ENCODE results near the gene SLC29A1.

The SLC29A1 gene

GRCh38 chr6:44255871-44256774 lies 32.7 kb downstream of the SLC29A1 start:
- Histone ChIP-seq H3K4me3 (ENCODE audit: insufficient read depth, low read length, poor library complexity, severe bottlenecking) (peak overlapping the region; percentile 81), H3K27me3 (ENCODE audit: low read length) (no peaks in the 10 kb centered on the region), H3K9me3 (ENCODE audit: insufficient read depth, low read length) (no peaks in the 10 kb centered on the region), H3K4me2 (ENCODE audit: low read depth, low read length, poor library complexity, severe bottlenecking) (peak overlapping the region; percentile 83), H3K27ac (ENCODE audit: low read depth, low read length) (peak overlapping the region; percentile 71), H3K79me2 (ENCODE audit: insufficient read depth, low read length) (peaks cover 8% of the 10 kb centered on the region; the same call in 1 of the 2 replicates), H2AFZ (ENCODE audit: low read depth, low read length, severe bottlenecking) (no peak overlapping the region), H4K20me1 (ENCODE audit: low read depth, low read length) (peaks cover 13% of the 10 kb centered on the region; the same call in 1 of the 2 replicates), H3F3A (ENCODE audit: insufficient read depth) (peaks cover 79% of the 10 kb centered on the region), H3K36me3 (ENCODE audit: low read length) (peaks cover 18% of the 10 kb centered on the region; the same call in 1 of the 2 replicates), H3K9ac (ENCODE audit: low read length) (peak overlapping the region; percentile 85), H3K9me2 (replicated peaks; ENCODE audit: insufficient read depth, low read length) (no peaks in the 10 kb centered on the region)
- TF ChIP-seq, protein P1, sequence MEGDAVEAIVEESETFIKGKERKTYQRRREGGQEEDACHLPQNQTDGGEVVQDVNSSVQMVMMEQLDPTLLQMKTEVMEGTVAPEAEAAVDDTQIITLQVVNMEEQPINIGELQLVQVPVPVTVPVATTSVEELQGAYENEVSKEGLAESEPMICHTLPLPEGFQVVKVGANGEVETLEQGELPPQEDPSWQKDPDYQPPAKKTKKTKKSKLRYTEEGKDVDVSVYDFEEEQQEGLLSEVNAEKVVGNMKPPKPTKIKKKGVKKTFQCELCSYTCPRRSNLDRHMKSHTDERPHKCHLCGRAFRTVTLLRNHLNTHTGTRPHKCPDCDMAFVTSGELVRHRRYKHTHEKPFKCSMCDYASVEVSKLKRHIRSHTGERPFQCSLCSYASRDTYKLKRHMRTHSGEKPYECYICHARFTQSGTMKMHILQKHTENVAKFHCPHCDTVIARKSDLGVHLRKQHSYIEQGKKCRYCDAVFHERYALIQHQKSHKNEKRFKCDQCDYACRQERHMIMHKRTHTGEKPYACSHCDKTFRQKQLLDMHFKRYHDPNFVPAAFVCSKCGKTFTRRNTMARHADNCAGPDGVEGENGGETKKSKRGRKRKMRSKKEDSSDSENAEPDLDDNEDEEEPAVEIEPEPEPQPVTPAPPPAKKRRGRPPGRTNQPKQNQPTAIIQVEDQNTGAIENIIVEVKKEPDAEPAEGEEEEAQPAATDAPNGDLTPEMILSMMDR (IDR thresholded peaks at IDR 0.05; ENCODE audit: insufficient read depth, low read length, poor library complexity, severe bottlenecking), result no peak
- no peak for TF ChIP-seq EZH2phosphoT487 (conservative IDR thresholded peaks at IDR 0.05; ENCODE audit: low read length)

DNA sequence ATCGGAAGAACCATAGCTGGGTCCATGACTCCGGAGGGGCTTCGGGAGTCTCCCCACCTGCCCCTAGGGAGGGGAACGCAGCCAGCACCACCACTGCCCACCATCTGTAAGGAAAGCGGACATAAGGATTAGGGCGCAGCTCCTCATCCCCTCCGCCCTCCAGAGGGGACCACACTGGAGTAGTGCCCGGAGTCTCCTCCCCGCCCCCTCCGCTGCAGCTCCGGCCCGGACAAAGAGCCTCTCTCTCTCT lies 33.3 kb downstream of the SLC29A1 start:
- H3K27me3 ChIP-seq (ENCODE audit: low read length), result no peaks in the 10 kb centered on the region
- H3K36me3 ChIP-seq (ENCODE audit: low read length), result peaks cover 12% of the 10 kb centered on the region; the same call in 1 of the 2 replicates
- peak overlapping the region; percentile 83 for H3K4me2 ChIP-seq (ENCODE audit: low read depth, low read length, poor library complexity, severe bottlenecking)
- peaks cover 7% of the 10 kb centered on the region; the same call in 1 of the 2 replicates for H4K20me1 ChIP-seq (ENCODE audit: low read depth, low read length)
- H3K79me2 ChIP-seq (ENCODE audit: insufficient read depth, low read length), result peaks cover 8% of the 10 kb centered on the region; the same call in 1 of the 2 replicates
- peak overlapping the region; percentile 81 for H3K4me3 ChIP-seq (ENCODE audit: insufficient read depth, low read length, poor library complexity, severe bottlenecking)
- H3K27ac ChIP-seq (ENCODE audit: low read depth, low read length), result peak overlapping the region; percentile 71
- no peaks in the 10 kb centered on the region for H3K9me3 ChIP-seq (ENCODE audit: insufficient read depth, low read length)
- H3K9me2 ChIP-seq (replicated peaks; ENCODE audit: insufficient read depth, low read length), result no peaks in the 10 kb centered on the region
- peak overlapping the region; percentile 70 for H2AFZ ChIP-seq (ENCODE audit: low read depth, low read length, severe bottlenecking)
- H3K9ac ChIP-seq (ENCODE audit: low read length), result peak overlapping the region; percentile 85
- TF ChIP-seq, protein P1 (IDR thresholded peaks at IDR 0.05; ENCODE audit: insufficient read depth, low read length, poor library complexity, severe bottlenecking), result no peak
- no peak for TF ChIP-seq EZH2phosphoT487 (conservative IDR thresholded peaks at IDR 0.05; ENCODE audit: low read length)
- H3F3A ChIP-seq (ENCODE audit: insufficient read depth), result peaks cover 76% of the 10 kb centered on the region

- Histone ChIP-seq H3K27ac (ENCODE audit: low read depth, low read length) (peak within 1 kb of the TSS; percentile 71), H2AFZ (ENCODE audit: low read depth, low read length, severe bottlenecking) (peak within 1 kb of the TSS; percentile 70), H3K9me2 (replicated peaks; ENCODE audit: insufficient read depth, low read length) (no peaks in the 10 kb centered on the region), H3K4me3 (ENCODE audit: insufficient read depth, low read length, poor library complexity, severe bottlenecking) (peak within 1 kb of the TSS; percentile 81), H3K79me2 (ENCODE audit: insufficient read depth, low read length) (peaks cover 12% of the 10 kb centered on the region), H3K9ac (ENCODE audit: low read length) (peak within 1 kb of the TSS; percentile 85), H3F3A (ENCODE audit: insufficient read depth) (peaks cover 71% of the 10 kb centered on the region), H4K20me1 (ENCODE audit: low read depth, low read length) (0 out of 2 replicates have a peak, but pooled peaks cover 3% of the 10 kb centered on the region), H3K36me3 (ENCODE audit: low read length) (peaks cover 9% of the 10 kb centered on the region; the same call in 1 of the 2 replicates), H3K9me3 (ENCODE audit: insufficient read depth, low read length) (no peaks in the 10 kb centered on the region), H3K4me2 (ENCODE audit: low read depth, low read length, poor library complexity, severe bottlenecking) (peak within 1 kb of the TSS; percentile 83), H3K27me3 (ENCODE audit: low read length) (no peaks in the 10 kb centered on the region)
- TF ChIP-seq, protein P1 (IDR thresholded peaks at IDR 0.05; ENCODE audit: insufficient read depth, low read length, poor library complexity, severe bottlenecking), result peak; percentile 91
- TF ChIP-seq EZH2phosphoT487 (conservative IDR thresholded peaks at IDR 0.05; ENCODE audit: low read length), result no peak
Observed at GRCh38 chr6:44257025-44257752, 33.8 kb downstream of the SLC29A1 start, which contains the start of gene SLC35B2. SLC35B2 (minus strand) TSS chr6:44257528; CDS start chr6:44257410, 118 bp downstream.
